Activated CD4-positive, alpha-beta T cell treated with anti-CD3 and anti-CD28 coated beads for 24 hours (primary cell): ENCODE results near the gene MMP25.
A peak's percentile ranks its signal among the peaks of the same experiment; 100 is the strongest.

ENCODE experiments used
- DNase-seq, 2 donors: peaks; one replicate each; pipeline ENCODE4 v3.0.0-alpha.2; 2020; ENCODE audit warnings: low read depth in 2 of 2

MMP25 gene

DNA sequence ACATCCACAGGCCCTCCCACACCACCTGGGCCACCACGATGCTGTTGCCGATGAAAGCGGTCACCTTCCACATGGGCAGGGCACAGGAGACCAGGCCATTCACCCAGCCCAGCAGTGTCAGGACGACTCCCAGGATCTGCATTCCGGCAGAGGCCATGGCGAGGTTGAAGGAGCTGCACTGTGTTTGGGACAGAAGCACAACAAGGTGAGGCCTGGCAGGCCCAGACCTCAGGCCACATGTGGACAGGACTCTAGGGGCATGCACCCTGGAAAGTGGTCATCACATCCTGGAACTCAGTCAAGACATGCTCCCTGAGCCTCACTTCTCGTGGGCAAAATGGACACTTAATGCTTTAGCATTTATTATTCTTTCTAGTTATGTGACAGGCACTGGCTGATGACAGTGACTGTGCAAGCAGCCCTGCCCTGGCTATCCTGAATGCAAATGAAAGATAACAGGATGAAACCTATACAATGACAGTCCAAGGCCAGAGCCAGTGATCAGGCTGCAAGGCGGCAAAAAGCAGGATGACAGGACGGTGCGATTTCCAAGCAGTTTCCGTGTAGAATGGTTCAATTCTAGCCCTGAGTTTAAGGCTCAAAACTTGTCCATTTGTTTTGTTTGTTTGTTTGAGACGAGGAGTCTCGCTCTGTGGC lies 30.4 kb upstream of the MMP25 start:
- DNase-seq: no peak

- no peak for DNase-seq
Observed at GRCh38 chr16:3017344-3017743, 29.0 kb upstream of the MMP25 start.

GRCh38 chr16:3017794-3018506 lies 28.4 kb upstream of the MMP25 start, which contains the start of gene CLDN6:
Gene CLDN6 (minus strand): TSS chr16:3018183. CDS start chr16:3016021, 2,162 bp downstream.
- DNase-seq: no peak

DNA sequence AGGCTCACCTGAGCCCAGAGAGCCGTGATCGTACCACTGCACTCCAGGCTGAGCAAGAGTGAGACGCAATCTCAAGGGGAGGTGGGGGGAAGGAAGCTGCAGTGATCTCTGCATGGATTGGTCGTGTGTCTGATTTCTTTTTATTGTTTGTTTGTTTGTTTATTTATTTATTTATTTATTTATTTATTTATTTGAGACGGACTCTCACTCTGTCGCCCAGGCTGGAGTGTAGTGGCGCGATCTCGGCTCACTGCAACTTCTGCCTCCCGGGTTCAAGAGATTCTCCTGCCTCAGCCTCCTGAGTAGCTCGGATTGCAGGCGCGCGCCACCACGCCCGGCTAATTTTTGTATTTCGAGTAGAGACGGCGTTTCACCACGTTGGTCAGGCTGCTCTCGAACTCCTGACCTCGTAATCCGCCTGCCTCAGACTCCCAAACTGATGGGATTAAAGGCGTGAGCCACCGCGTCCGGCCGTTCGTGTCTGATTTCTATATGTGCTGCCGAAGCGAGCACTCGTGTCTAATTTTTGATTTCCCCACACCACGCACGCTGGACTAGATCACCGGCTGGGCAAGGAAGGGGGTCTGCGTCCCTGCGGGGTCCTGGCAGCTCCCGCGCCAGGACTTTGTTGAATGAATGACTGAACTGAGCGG lies 26.6 kb upstream of the MMP25 start:
- DNase-seq: no peak

DNA sequence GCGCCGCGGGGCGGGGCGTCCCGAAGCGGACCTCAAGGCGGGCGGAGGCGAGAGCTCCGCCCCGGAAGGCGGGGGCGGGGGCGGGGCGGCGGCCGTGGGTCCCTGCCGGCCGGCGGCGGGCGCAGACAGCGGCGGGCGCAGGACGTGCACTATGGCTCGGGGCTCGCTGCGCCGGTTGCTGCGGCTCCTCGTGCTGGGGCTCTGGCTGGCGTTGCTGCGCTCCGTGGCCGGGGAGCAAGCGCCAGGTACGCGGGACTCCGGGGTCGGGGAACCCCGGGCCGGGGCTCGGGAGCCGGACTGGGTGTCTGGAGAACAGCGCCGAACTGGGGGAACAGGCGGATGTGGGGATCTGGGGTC lies 26.1 kb upstream of the MMP25 start, which contains the start of gene TNFRSF12A:
Gene TNFRSF12A, plus strand, starts transcription at position 122 of the 357 bp plus-strand sequence. Its CDS starts 30 bp downstream, at position 152.
- peak; percentile 39 to 59 for DNase-seq

- DNase-seq: no peak
Observed at GRCh38 chr16:3020604-3021448, 25.5 kb upstream of the MMP25 start.

DNA sequence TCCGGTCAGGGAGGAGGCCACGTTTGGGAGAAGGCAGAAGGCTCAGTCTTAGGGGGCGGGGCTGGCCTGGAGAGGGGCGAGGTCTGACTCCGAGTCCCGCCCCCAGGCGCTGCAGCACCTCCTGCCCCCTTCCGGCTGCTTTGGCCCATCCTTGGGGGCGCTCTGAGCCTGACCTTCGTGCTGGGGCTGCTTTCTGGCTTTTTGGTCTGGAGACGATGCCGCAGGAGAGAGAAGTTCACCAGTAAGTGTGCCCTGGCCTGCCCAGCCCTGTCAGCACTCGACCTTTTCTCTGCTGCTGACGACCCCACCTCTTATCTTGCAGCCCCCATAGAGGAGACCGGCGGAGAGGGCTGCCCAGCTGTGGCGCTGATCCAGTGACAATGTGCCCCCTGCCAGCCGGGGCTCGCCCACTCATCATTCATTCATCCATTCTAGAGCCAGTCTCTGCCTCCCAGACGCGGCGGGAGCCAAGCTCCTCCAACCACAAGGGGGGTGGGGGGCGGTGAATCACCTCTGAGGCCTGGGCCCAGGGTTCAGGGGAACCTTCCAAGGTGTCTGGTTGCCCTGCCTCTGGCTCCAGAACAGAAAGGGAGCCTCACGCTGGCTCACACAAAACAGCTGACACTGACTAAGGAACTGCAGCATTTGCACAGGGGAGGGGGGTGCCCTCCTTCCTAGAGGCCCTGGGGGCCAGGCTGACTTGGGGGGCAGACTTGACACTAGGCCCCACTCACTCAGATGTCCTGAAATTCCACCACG lies 24.7 kb upstream of the MMP25 start:
- DNase-seq: peak; percentile 79 to 87

GRCh38 chr16:3022208-3022683 lies 24.1 kb upstream of the MMP25 start:
- DNase-seq: peak; percentile 85 to 91

DNA sequence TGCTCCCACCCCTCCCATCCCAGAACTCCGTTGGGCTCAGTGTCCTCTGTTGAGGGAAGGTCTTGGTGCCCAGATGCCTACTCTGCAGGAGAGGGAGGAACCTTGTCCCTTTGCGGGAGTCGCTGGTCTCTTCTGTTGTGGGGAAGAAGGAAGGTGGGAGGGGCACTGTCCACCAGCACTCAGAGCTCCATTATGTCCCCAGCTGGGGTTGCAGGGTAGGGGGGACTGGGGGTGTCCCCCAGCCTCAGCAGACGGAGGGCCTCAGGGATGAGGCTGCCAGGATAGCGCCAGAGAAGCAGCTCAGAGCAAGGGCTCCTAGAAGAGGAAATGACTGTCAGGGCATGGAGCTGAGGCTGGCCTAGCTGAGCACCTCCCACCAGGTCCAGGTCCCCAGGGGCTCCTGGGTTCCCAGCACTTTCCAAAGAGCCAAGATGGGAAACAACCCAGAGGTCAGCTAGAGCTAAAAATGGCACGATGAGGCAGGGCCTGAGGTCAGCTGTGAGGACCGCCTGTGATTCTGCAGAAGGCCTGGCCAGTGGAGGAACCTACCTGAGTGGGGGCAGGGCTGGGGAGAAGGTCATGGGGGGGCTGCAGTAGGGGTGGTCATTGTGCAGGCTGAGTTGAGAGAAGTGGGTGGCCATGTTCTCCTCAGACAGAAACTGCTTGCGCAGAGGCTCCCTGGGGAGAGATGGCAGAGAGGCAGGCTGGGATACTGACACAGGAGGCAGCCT lies 23.5 kb upstream of the MMP25 start:
- DNase-seq: no peak

GRCh38 chr16:3023415-3023668 lies 23.0 kb upstream of the MMP25 start:
- no peak for DNase-seq

DNA sequence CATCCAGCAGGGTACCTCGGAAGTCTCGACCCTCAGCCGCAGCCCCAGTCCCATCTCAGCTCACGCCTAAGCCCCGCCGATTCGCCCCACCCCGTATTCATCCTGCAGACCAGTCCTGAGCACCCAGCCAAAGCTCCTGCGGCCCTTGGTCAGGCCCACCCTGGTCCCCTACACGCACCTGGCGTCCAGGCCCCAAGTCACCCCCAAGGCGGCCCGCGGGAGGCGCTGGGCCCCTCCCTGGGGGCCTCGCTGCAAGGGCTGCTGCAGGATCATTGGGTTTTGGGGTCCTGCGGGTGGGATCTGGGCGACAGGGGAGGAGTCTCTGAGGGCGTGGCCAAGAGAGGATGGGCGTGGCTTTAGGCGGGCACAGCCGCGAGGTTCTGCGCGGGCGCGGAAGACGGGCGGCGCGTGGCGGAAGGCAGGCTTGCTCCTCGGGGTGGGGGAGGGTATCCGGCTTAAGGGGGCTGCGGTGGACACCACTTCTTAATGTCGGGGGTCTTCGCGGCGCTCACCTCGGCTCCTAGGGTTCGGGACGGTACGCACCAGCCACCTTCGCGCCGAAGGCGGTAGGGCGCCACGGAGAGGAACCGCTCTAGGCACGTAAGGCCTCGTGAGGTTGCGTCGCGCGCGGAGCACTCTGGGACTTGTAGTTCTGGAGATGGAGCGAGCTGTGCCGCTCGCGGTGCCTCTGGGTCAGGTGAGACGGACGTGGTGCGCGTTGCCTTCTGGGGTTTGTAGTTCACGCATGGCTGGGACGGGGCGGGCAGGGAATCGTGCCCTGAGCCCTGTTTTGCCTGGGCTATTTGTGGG lies 22.5 kb upstream of the MMP25 start, which contains the start of the genes HCFC1R1 and THOC6:
Gene HCFC1R1, minus strand, starts transcription at position 274 of the 810 bp plus-strand sequence. Its CDS starts 1 bp downstream, at position 273.
Gene THOC6, plus strand, starts transcription at position 367 of the 810 bp plus-strand sequence. Its CDS starts 292 bp downstream, at position 659.
- DNase-seq: peak; percentile 90 to 93

GRCh38 chr16:3025032-3026002 lies 21.0 kb upstream of the MMP25 start:
- DNase-seq: no peak

DNA sequence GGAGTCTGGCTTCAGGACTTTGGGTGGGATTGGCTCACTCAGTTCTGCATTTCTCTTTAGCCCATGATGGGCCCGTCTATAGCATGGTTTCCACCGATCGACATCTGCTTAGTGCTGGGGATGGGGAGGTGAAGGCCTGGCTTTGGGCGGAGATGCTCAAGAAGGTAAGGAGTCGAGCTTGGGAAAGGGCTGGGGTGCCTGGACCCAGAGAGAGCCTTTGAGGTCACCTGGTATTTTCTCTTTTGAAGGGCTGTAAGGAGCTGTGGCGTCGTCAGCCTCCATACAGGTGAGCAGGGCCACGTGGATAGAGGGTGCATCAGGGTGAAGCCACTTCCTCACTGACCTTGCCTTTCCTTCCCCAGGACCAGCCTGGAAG lies 20.4 kb upstream of the MMP25 start:
- DNase-seq: no peak

- DNase-seq: no peak
Observed at GRCh38 chr16:3026609-3027488, 19.5 kb upstream of the MMP25 start.

- no peak for DNase-seq
Observed at GRCh38 chr16:3027489-3027795, 18.9 kb upstream of the MMP25 start.

DNA sequence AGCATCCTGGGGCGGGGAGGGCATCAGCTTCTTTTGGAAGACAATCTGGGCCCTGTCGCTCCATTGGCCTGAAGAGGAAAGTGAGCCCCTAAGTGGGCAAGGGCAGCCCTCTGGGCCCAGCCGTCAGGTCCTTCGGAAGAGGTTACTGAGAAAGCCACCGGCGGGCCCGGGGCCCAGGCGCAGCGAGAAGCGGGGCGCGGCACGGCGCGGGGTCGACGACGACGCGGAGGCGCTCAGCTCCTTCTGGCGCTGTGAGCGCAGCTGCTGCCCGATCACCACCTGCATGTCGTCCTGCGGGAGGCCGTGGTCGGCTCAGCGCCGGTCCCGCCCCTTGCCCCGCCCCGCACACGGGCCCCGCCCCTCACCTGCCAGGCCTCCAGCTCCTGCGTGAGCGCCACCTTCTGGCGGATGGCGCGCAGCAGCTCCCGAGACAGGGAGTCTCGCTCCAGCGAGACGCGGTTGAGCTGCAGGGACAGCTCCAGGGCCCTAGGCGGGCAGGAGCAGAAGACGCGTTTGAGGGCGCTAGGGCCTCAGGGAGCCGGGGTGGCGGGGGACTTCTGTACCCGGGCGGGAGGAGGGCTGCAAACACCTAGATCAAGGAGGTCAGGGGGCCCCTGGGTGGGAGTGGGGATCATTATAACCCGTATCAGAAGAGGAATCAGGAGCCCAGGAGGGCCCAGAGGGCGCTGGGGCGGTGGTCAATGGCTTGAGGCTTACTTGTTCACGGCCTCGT lies 18.2 kb upstream of the MMP25 start:
- DNase-seq: peak; percentile 87 to 89
